GM12892 (cell line): ENCODE measurements around the gene AHR.

Experiments
- DNase-seq: peaks from one replicate; pipeline ENCODE4 v3.0.0; 2011; ENCODE audit not compliant: insufficient read length
- FAIRE-seq: peaks from 2 replicates; lab custom pipeline; 2011; peaks lifted over from hg19 to GRCh38; lab: Jason Lieb, UNC
- POLR2A ChIP-seq: IDR thresholded peaks from 2 replicates; pipeline ENCODE4 v1.6.1; 2011; ENCODE audit warnings: low read depth, low read length, control low read depth
- POLR2AphosphoS5 ChIP-seq: IDR thresholded peaks from 2 replicates; pipeline ENCODE4 v1.6.1; 2011; ENCODE audit warnings: low read depth, low read length, control low read depth
- TAF1 ChIP-seq: IDR thresholded peaks from 2 replicates; pipeline ENCODE4 v1.6.1; 2011; ENCODE audit warnings: low read depth, mild to moderate bottlenecking, control low read depth, low read length, borderline replicate concordance

The AHR gene

GRCh38 chr7:17292843-17293242 lies 5.6 kb upstream of the AHR start:
- no peak for DNase-seq
- FAIRE-seq = no peak
- TF ChIP-seq TAF1 = no peak
- TF ChIP-seq POLR2AphosphoS5 = no peak
- no peak for TF ChIP-seq POLR2A

- TF ChIP-seq POLR2AphosphoS5 (no peak), TAF1 (no peak), POLR2A (no peak)
- FAIRE-seq (no peak), DNase-seq (no peak)
These were observed 5.0 kb upstream of the AHR start for GRCh38 chr7:17293481-17293880.

GRCh38 chr7:17297243-17297642 lies 1.2 kb upstream of the AHR start:
- DNase-seq (no peak), FAIRE-seq (peak; percentile 62)
- TF ChIP-seq POLR2AphosphoS5 (no peak), POLR2A (no peak), TAF1 (no peak)

- FAIRE-seq = no peak
- peak; percentile 9 for DNase-seq
- 0 out of 2 replicates have a peak, but pooled peaks have one; percentile 22 for TF ChIP-seq POLR2A
- no peak for TF ChIP-seq TAF1
- TF ChIP-seq POLR2AphosphoS5 = no peak
These were observed 509 bp downstream of the AHR start for GRCh38 chr7:17298840-17299482.

GRCh38 chr7:17299483-17299991 lies 1.1 kb downstream of the AHR start:
- DNase-seq = no peak
- FAIRE-seq = peak; percentile 87

GRCh38 chr7:17300012-17300411 lies 1.6 kb downstream of the AHR start:
- DNase-seq (no peak), FAIRE-seq (no peak)

More at GRCh38 chr7:17299483-17299991, 1.1 kb downstream of the AHR start:
- TF ChIP-seq POLR2AphosphoS5 (no peak), TAF1 (no peak), POLR2A (no peak)

GRCh38 chr7:17300437-17300836 lies 2.0 kb downstream of the AHR start:
- DNase-seq (no peak), FAIRE-seq (no peak)
- TF ChIP-seq POLR2AphosphoS5 (no peak), TAF1 (no peak), POLR2A (no peak)

More at GRCh38 chr7:17300012-17300411, 1.6 kb downstream of the AHR start:
- TF ChIP-seq TAF1 = no peak
- no peak for TF ChIP-seq POLR2AphosphoS5
- no peak for TF ChIP-seq POLR2A

- TF ChIP-seq TAF1 = no peak
- TF ChIP-seq POLR2AphosphoS5 = no peak
- no peak for TF ChIP-seq POLR2A
- no peak for FAIRE-seq
- DNase-seq = no peak
These were observed 3.3 kb downstream of the AHR start for GRCh38 chr7:17301471-17302456.

- TF ChIP-seq POLR2AphosphoS5 = no peak
- TF ChIP-seq POLR2A = no peak
- TF ChIP-seq TAF1 = no peak
- DNase-seq = no peak
- FAIRE-seq = peak; percentile 91
These were observed 4.2 kb downstream of the AHR start for GRCh38 chr7:17302575-17303142.

- no peak for DNase-seq
- TF ChIP-seq TAF1 = no peak
- TF ChIP-seq POLR2A = no peak
- TF ChIP-seq POLR2AphosphoS5 = no peak
- FAIRE-seq = no peak
These were observed 6.5 kb downstream of the AHR start for GRCh38 chr7:17304926-17305325.

- DNase-seq (no peak), FAIRE-seq (peak; percentile 57)
- no peak for TF ChIP-seq POLR2A
- no peak for TF ChIP-seq POLR2AphosphoS5
- TF ChIP-seq TAF1 = no peak
These were observed 7.1 kb downstream of the AHR start for GRCh38 chr7:17305387-17306171.
